Measurements from ENCODE around the gene FOXK1.

Gene FOXK1

DNA sequence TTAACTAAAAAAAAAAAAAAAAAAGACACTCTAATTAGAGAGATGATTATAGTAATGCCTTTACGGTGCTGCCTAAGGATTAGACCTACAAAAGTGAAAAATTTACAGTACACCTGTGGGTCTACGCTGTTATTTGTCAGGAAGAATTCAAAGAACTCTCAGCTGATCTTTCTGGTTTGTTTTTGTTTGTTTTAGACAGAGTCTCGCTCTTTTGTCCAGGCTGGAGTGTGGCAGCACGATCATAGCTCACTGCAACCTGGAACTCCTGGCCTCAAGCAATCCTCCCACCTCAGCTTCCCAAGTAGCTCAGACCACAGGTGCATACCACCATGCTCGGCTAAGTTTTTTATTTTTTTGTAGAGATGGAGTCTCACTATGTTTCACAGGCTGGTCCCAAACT lies 28.3 kb upstream of the FOXK1 start:
- peaks cover 3% of the 10 kb centered on the region for H3K4me1 ChIP-seq (ENCODE audit: control insufficient read depth, insufficient read depth, low read length)
- no peak overlapping the region for H3K4me3 ChIP-seq (ENCODE audit: low read length)
- H3K27ac ChIP-seq (ENCODE audit: low read depth, low read length): no peak overlapping the region
- H3K9ac ChIP-seq (ENCODE audit: low read length): no peak overlapping the region
- no peaks in the 10 kb centered on the region for H3K36me3 ChIP-seq (ENCODE audit: control insufficient read depth, insufficient read depth, low read length)
- no peaks in the 10 kb centered on the region for H3K27me3 ChIP-seq (ENCODE audit: control insufficient read depth, insufficient read depth, low read length)

DNA sequence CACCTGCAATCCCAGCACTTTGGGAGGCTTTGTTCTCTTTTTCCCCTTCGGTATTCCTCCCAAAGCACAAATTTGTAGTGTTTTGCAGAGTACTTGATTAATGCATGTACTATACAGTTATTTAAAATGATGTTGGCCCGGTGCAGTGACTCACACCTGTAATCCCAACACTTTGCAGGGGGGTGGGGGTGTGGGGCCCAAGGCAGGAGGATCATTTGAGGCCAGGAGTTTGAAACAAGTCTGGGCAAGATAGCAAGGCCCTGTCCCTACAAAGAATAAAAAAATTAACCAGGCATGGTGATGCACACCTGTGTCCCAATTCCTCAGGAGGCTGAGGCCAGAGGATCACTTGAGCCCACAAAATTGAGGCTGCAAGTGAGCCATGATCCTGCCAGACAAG lies 26.8 kb upstream of the FOXK1 start:
- H3K4me3 ChIP-seq (ENCODE audit: low read length): no peak overlapping the region
- no peak overlapping the region for H3K9ac ChIP-seq (ENCODE audit: low read length)
- no peaks in the 10 kb centered on the region for H3K36me3 ChIP-seq (ENCODE audit: control insufficient read depth, insufficient read depth, low read length)
- no peak overlapping the region for H3K27ac ChIP-seq (ENCODE audit: low read depth, low read length)
- peaks cover 3% of the 10 kb centered on the region for H3K4me1 ChIP-seq (ENCODE audit: control insufficient read depth, insufficient read depth, low read length)
- no peaks in the 10 kb centered on the region for H3K27me3 ChIP-seq (ENCODE audit: control insufficient read depth, insufficient read depth, low read length)

DNA sequence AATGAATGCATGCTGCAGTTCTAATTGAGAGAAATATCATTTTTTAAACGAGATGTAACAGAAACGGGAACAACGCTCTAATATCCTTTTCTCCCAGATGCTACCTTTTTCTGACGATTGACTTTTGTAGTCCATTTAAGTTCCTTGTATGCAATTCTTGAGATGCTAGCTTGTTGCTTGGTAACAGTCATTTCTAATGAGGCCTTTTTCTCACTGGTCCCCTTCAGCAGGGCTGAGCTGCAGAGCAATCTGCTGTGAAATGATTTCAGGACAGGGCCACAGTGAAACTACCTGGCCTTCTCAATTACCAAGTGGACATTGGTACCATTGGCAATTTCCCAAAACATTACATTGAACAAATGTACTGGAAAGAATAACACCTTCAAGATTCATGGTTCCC lies 26.2 kb upstream of the FOXK1 start:
- no peaks in the 10 kb centered on the region for H3K36me3 ChIP-seq (ENCODE audit: control insufficient read depth, insufficient read depth, low read length)
- no peak overlapping the region for H3K27ac ChIP-seq (ENCODE audit: low read depth, low read length)
- H3K9ac ChIP-seq (ENCODE audit: low read length): no peak overlapping the region
- no peak overlapping the region for H3K4me3 ChIP-seq (ENCODE audit: low read length)
- no peaks in the 10 kb centered on the region for H3K27me3 ChIP-seq (ENCODE audit: control insufficient read depth, insufficient read depth, low read length)
- no peaks in the 10 kb centered on the region for H3K4me1 ChIP-seq (ENCODE audit: control insufficient read depth, insufficient read depth, low read length)

DNA sequence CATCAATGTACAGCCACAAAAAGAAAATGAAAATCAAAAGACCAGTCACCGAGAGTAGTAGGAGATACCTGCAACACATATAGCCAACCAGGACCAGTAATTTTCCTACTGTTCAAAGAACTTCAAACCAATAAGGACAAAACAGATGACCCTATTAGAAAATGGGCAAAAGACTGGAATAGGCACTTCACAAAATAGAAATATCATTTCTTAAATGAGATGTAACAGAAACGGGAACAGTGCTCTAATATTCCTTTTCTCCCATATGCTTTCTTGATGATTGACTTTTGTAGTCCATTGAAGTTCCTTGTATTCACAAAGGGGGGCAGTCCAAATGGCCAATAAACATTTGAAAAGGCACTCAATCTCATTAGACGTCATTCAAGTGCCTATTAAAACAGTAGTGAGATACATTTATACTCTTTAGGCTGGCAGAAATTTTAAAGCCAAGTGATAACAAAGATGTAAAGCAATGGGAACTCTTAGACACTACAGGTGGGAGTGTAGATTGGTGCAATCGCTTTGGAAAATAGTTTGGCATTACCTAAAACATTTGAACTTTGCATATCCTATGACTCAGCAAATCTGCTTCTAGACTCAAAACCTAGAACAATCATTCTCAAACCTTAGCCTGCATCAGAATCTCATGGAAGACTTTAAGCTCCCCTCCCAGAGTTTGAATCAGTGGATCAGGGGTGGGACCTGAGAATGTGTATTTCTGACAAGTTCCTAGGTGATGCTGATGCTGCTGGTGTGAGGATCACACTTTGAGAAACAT lies 24.3 kb upstream of the FOXK1 start:
- Histone ChIP-seq H3K4me1 (ENCODE audit: control insufficient read depth, insufficient read depth, low read length) (peaks cover 3% of the 10 kb centered on the region), H3K27ac (ENCODE audit: low read depth, low read length) (no peak overlapping the region), H3K27me3 (ENCODE audit: control insufficient read depth, insufficient read depth, low read length) (no peaks in the 10 kb centered on the region), H3K4me3 (ENCODE audit: low read length) (no peak overlapping the region), H3K9ac (ENCODE audit: low read length) (no peak overlapping the region), H3K36me3 (ENCODE audit: control insufficient read depth, insufficient read depth, low read length) (no peaks in the 10 kb centered on the region)

DNA sequence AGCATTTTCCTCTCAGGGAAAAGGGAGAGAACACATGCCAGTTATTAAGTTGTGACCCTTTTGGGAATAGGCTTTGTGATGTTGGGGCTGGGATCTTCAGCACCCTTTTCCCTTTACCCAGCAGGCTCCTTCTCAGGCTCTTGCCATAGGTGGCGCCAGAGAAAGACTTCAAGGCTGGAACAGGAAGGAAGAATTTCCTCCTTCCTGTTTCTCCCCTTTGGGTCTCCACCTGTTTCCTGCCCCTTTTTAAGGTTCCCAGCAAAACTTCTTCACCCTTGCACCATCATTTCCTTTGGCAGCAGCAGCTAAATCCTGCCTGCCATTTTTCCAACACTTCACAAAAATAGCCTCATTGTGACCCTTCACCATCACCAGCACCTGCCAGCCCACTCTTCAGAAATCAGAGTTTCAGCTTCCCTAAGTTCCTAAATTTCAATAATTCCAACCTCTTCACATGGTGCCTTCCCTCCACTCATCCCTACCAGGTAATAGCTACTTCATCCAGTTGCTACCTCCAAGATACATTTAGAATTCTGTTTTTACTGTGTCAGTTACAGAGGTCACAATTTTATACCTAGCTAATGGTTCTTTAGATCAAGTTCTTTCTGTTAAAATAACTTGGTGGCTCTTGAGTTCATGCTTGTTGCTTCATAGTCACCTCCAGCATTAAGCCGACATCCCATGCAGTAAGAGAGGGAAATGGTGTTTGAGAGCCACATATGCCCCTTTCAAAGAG lies 22.4 kb upstream of the FOXK1 start:
- Histone ChIP-seq H3K27ac (ENCODE audit: low read depth, low read length) (no peak overlapping the region), H3K4me3 (ENCODE audit: low read length) (no peak overlapping the region), H3K27me3 (ENCODE audit: control insufficient read depth, insufficient read depth, low read length) (no peaks in the 10 kb centered on the region)

DNA sequence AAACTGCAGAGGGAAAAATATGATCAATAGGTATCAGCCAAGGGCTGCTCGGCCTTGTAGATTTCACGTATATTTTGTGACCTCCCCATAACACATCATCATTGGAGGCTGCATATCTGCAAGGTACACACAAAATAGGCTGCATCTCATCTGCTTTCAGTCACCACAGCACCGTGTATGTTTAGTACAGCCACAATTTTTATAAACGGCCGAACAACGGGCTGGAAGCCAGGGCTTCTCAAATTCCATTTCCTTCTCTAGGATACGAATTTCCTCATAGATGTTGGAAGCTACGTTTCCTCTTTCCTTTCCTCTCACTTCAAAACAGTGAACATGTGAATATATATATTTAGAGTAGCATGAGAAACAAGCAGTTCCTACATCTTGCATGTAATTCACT lies 20.2 kb upstream of the FOXK1 start:
- H3K4me3 ChIP-seq (ENCODE audit: low read length): no peak overlapping the region
- no peak overlapping the region for H3K27ac ChIP-seq (ENCODE audit: low read depth, low read length)
- H3K9ac ChIP-seq (ENCODE audit: low read length): no peak overlapping the region
- H3K4me1 ChIP-seq (ENCODE audit: control insufficient read depth, insufficient read depth, low read length): peaks cover 7% of the 10 kb centered on the region
- H3K36me3 ChIP-seq (ENCODE audit: control insufficient read depth, insufficient read depth, low read length): no peaks in the 10 kb centered on the region
- H3K27me3 ChIP-seq (ENCODE audit: control insufficient read depth, insufficient read depth, low read length): no peaks in the 10 kb centered on the region

More for the DNA sequence above, 22.4 kb upstream of the FOXK1 start:
- Histone ChIP-seq H3K4me1 (ENCODE audit: control insufficient read depth, insufficient read depth, low read length) (peaks cover 3% of the 10 kb centered on the region), H3K36me3 (ENCODE audit: control insufficient read depth, insufficient read depth, low read length) (no peaks in the 10 kb centered on the region), H3K9ac (ENCODE audit: low read length) (no peak overlapping the region)

DNA sequence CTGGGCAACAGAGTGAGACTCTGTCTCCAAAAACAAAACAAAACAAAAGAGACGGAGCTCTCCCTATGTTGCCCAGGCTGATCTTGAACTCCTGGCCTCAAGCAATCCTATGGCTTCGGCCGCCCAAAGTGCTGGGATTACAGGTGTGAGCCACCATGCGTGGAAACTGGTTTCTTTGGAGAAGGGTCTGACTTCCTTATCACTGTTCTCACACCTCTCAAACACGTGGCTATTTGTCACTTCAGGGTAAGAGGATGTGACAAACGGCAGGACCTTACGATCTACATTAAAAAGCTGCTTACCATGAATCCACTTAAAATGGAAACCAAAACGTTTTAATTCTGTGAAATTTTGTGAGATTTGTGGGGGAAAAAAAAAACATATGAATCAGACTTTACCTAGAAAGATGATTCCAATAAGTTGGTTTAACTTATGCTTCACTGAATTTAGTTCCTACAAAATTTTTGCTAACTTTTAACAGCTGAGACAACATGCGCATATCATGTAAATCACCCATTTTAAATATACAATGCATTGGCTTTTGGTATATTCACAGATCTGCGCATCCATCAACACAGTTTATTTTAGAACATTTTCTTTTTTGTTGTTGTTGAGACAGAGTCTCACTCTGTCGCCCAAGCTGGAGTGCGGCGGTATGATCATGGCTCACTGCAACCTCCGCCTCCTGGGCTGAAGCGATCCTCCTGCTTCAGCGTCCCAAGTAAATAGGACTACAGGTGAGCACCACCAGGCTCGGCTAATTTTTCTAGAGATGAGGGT lies 18.7 kb upstream of the FOXK1 start:
- H3K4me1 ChIP-seq (ENCODE audit: control insufficient read depth, insufficient read depth, low read length): peaks cover 7% of the 10 kb centered on the region
- H3K27ac ChIP-seq (ENCODE audit: low read depth, low read length): no peak overlapping the region
- H3K4me3 ChIP-seq (ENCODE audit: low read length): no peak overlapping the region
- H3K27me3 ChIP-seq (ENCODE audit: control insufficient read depth, insufficient read depth, low read length): no peaks in the 10 kb centered on the region
- no peak overlapping the region for H3K9ac ChIP-seq (ENCODE audit: low read length)
- no peaks in the 10 kb centered on the region for H3K36me3 ChIP-seq (ENCODE audit: control insufficient read depth, insufficient read depth, low read length)

DNA sequence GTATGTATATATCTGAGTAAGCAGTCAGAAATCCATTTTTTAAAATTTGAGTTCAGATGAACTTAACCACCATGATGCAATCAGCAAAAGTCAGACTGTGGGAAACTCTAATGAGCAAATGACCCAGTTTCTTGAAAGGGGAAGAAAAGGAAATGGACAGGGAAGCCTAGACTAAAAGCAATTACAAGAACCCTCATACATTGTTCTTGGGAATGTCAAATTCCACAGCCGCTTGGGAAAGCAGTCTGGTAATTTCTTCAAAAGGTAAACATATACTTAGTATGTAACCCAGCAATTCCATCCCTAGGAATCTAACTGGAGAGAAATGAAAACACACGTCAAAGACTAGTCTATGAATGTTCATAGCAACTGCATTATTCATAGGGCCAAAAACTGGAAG lies 16.4 kb upstream of the FOXK1 start:
- H3K4me3 ChIP-seq (ENCODE audit: low read length): no peak overlapping the region
- peak overlapping the region; percentile 79 for H3K27ac ChIP-seq (ENCODE audit: low read depth, low read length)
- peaks cover 16% of the 10 kb centered on the region for H3K4me1 ChIP-seq (ENCODE audit: control insufficient read depth, insufficient read depth, low read length)

DNA sequence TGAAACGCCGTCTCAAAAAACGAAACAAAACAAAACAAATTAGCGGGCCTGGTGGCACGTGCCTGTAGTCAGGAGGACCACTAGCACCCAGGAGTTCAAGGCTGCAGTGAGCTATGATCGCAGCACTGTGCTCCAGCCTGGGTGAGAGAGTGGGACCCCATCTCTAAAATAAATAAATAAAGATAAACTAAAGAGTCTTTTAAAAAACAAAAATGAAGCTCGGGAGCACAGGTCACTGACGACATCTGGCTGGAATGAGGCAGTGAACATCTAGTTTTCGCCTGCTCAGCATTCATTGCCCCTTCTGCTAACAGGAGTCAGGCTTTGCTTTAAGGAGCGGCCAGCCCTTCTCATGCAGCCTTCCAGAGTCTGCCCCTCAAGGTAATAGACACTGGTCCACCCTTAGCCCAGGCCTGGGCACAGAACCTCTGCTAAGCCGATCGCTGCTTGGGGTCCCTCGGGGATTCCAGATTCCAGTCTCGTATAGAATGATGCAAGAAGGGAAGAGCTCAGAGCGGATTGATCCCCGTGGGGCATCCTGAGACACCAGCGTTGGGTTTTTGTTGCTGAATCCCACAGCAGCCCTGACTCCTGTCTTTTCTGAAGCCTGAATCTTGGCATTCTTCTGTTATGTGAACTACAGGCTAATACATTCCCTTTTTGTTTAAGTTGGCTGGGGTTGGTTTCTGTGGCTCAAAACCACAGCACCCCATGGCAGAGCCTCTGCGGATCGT lies 14.2 kb upstream of the FOXK1 start:
- Histone ChIP-seq H3K9ac (ENCODE audit: low read length) (no peak overlapping the region), H3K4me3 (ENCODE audit: low read length) (no peak overlapping the region), H3K4me1 (ENCODE audit: control insufficient read depth, insufficient read depth, low read length) (peaks cover 13% of the 10 kb centered on the region), H3K36me3 (ENCODE audit: control insufficient read depth, insufficient read depth, low read length) (peaks cover 2% of the 10 kb centered on the region), H3K27me3 (ENCODE audit: control insufficient read depth, insufficient read depth, low read length) (no peaks in the 10 kb centered on the region), H3K27ac (ENCODE audit: low read depth, low read length) (peak overlapping the region; percentile 81)

More for the DNA sequence above, 16.4 kb upstream of the FOXK1 start:
- H3K9ac ChIP-seq (ENCODE audit: low read length): no peak overlapping the region
- H3K36me3 ChIP-seq (ENCODE audit: control insufficient read depth, insufficient read depth, low read length): peaks cover 2% of the 10 kb centered on the region
- no peaks in the 10 kb centered on the region for H3K27me3 ChIP-seq (ENCODE audit: control insufficient read depth, insufficient read depth, low read length)

DNA sequence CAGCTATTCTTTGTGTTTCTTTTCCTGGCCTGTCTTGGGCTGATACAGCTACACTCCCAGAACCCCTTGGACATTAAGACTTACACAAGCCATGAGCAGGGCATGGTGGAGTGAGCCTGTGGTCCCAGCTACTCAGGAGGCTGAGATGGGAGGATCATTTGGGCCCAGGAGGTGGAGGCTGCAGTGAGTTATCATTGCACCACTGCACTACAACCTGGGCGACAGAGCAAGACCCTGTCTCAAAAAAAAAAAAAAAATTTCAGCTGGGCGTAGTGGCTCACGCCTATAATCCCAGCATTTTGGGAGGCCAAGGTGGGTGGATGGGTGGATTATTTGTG lies 13.6 kb upstream of the FOXK1 start:
- Histone ChIP-seq H3K27ac (ENCODE audit: low read depth, low read length) (peak overlapping the region; percentile 81), H3K4me3 (ENCODE audit: low read length) (no peak overlapping the region), H3K4me1 (ENCODE audit: control insufficient read depth, insufficient read depth, low read length) (peaks cover 13% of the 10 kb centered on the region), H3K36me3 (ENCODE audit: control insufficient read depth, insufficient read depth, low read length) (peaks cover 2% of the 10 kb centered on the region), H3K27me3 (ENCODE audit: control insufficient read depth, insufficient read depth, low read length) (no peaks in the 10 kb centered on the region), H3K9ac (ENCODE audit: low read length) (no peak overlapping the region)

DNA sequence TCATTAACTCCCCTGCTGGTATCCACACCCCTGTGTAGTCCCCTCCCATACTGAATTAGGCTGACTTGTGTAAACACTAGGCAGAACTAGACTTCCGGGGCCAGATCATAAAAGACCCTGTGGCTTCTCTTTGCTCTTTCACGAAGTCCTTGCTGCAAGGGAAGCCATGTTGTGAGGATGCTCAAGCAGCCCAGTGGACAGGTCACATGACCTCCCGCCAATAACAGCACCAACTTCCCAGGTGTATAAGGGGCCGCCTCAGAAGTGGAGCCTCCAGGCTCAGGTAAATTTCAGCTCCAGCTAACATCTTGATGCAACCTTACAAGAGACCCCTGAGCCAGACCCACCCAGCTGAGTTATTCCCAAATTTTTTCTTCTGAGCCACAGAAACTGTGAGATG lies 11.3 kb upstream of the FOXK1 start:
- H3K4me1 ChIP-seq (ENCODE audit: control insufficient read depth, insufficient read depth, low read length): peaks cover 8% of the 10 kb centered on the region
- H3K9ac ChIP-seq (ENCODE audit: low read length): no peak overlapping the region
- H3K27me3 ChIP-seq (ENCODE audit: control insufficient read depth, insufficient read depth, low read length): no peaks in the 10 kb centered on the region
- peak overlapping the region; percentile 24 for H3K27ac ChIP-seq (ENCODE audit: low read depth, low read length)
- H3K4me3 ChIP-seq (ENCODE audit: low read length): no peak overlapping the region
- peaks cover 2% of the 10 kb centered on the region for H3K36me3 ChIP-seq (ENCODE audit: control insufficient read depth, insufficient read depth, low read length)

DNA sequence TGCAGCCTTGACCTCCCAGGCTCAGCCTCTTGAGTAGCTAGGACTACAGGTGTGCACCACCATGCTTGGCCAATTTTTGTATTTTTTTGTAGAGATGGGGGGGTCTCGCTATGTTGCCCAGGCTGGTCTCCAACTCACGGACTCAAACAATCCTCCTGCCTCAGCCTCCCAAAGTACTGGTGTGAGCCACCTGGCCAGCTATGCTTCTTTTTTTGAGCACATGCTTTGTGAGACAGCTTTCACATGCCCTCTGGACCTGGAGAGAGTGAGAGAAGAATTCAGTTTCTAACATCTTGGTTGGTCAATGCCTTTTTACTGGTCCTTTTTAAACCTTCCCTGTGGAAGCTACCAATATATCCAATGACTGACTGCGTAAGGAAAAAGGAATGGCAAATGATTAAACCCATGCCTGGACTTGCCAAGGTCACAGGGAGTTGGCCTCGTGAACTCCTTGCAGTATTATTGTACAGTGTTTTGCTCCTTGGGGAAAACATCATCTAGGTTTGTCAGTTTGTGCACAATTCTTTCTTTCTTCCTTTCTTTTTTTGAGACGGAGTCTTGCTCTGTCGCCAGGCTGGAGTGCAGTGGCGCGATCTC lies 6.2 kb upstream of the FOXK1 start:
- Histone ChIP-seq H3K36me3 (ENCODE audit: control insufficient read depth, insufficient read depth, low read length) (no peaks in the 10 kb centered on the region), H3K27me3 (ENCODE audit: control insufficient read depth, insufficient read depth, low read length) (no peaks in the 10 kb centered on the region), H3K9ac (ENCODE audit: low read length) (no peak overlapping the region), H3K27ac (ENCODE audit: low read depth, low read length) (no peak overlapping the region), H3K4me3 (ENCODE audit: low read length) (no peak overlapping the region), H3K4me1 (ENCODE audit: control insufficient read depth, insufficient read depth, low read length) (no peaks in the 10 kb centered on the region)
